ENCODE data around the gene NUP58. TPM values are rescaled to one million over a fixed set of nuclear protein-coding genes. Genes with fewer than 3 reads are reported as not detected.

Gene NUP58
- total RNA-seq, 3 donors from 2014 or later (not counting 1 experiment from before 2014, with no cell fraction given): 47.4 to 60.0 (median 50.6) TPM

GRCh38 chr13:25372284-25373081 is 71.1 kb downstream of the NUP58 start:
- intact Hi-C loops (cut with micrococcal nuclease): no loop called here
- Histone ChIP-seq H3K27ac (ENCODE audit: low read length) (no peak overlapping the region), H3K36me3 (ENCODE audit: control insufficient read depth, insufficient read depth, low read length) (no peaks in the 10 kb centered on the region), H3K4me3 (ENCODE audit: low read length) (no peak overlapping the region), H3K9me3 (ENCODE audit: control insufficient read depth, insufficient read depth, low read length) (no peaks in the 10 kb centered on the region), H3K4me1 (ENCODE audit: control insufficient read depth, insufficient read depth, low read length) (peaks cover 2% of the 10 kb centered on the region), H3K27me3 (ENCODE audit: control insufficient read depth, insufficient read depth, low read length) (peaks cover 30% of the 10 kb centered on the region)
- H3K4me3 Mint-ChIP-seq: no peak overlapping the region
- no peaks in the 10 kb centered on the region for H3K4me1 Mint-ChIP-seq
- ATAC-seq (no peak), DNase-seq (no peak)
- no peaks in the 10 kb centered on the region for H3K36me3 Mint-ChIP-seq
- H3K27me3 Mint-ChIP-seq (ENCODE audit: low read depth in 2 of 2): peaks cover 43 to 77% of the 10 kb centered on the region in 2 donors
- H3K9me3 Mint-ChIP-seq: no peaks in the 10 kb centered on the region
- TF ChIP-seq CTCF (IDR thresholded peaks at IDR 0.05): no peak
- WGBS (ENCODE audit: insufficient coverage): 17% methylated on average over 82 of the region's 82 CpGs
- H3K27ac Mint-ChIP-seq: no peak overlapping the region

- TF ChIP-seq CTCF (IDR thresholded peaks at IDR 0.05): peak; percentile 76
- WGBS (ENCODE audit: insufficient coverage): 31% methylated on average over 8 of the region's 9 CpGs
- Mint-ChIP-seq H3K9me3 (no peaks in the 10 kb centered on the region), H3K4me1 (no peaks in the 10 kb centered on the region), H3K36me3 (no peaks in the 10 kb centered on the region), H3K4me3 (no peak overlapping the region), H3K27me3 (ENCODE audit: low read depth in 2 of 2) (peaks cover 43 to 70% of the 10 kb centered on the region in 2 donors), H3K27ac (no peak overlapping the region)
- Histone ChIP-seq H3K36me3 (ENCODE audit: control insufficient read depth, insufficient read depth, low read length) (no peaks in the 10 kb centered on the region), H3K27ac (ENCODE audit: low read length) (no peak overlapping the region), H3K27me3 (ENCODE audit: control insufficient read depth, insufficient read depth, low read length) (peaks cover 23% of the 10 kb centered on the region), H3K9me3 (ENCODE audit: control insufficient read depth, insufficient read depth, low read length) (no peaks in the 10 kb centered on the region), H3K4me3 (ENCODE audit: low read length) (no peak overlapping the region), H3K4me1 (ENCODE audit: control insufficient read depth, insufficient read depth, low read length) (peaks cover 2% of the 10 kb centered on the region)
- ATAC-seq (peak in 2 of 3 donors; percentile 56 to 69), DNase-seq (peak in 1 of 2 donors; percentile 67)
- intact Hi-C loops (cut with micrococcal nuclease): loop anchor here (2.0 kb wide), 2 partner anchors 143 to 381 kb away; no protein-coding TSS in a partner anchor
Measured at GRCh38 chr13:25375727-25376358, 74.4 kb downstream of the NUP58 start.

GRCh38 chr13:25377244-25377962 is 76.0 kb downstream of the NUP58 start:
- TF ChIP-seq CTCF (IDR thresholded peaks at IDR 0.05): no peak
- no peaks in the 10 kb centered on the region for H3K4me1 Mint-ChIP-seq
- Histone ChIP-seq H3K9me3 (ENCODE audit: control insufficient read depth, insufficient read depth, low read length) (no peaks in the 10 kb centered on the region), H3K4me1 (ENCODE audit: control insufficient read depth, insufficient read depth, low read length) (peaks cover 2% of the 10 kb centered on the region), H3K36me3 (ENCODE audit: control insufficient read depth, insufficient read depth, low read length) (no peaks in the 10 kb centered on the region), H3K27ac (ENCODE audit: low read length) (no peak overlapping the region), H3K27me3 (ENCODE audit: control insufficient read depth, insufficient read depth, low read length) (peaks cover 18% of the 10 kb centered on the region), H3K4me3 (ENCODE audit: low read length) (no peak overlapping the region)
- H3K27ac Mint-ChIP-seq: no peak overlapping the region
- 89% methylated on average over 7 of the region's 7 CpGs for WGBS (ENCODE audit: insufficient coverage)
- H3K36me3 Mint-ChIP-seq: no peaks in the 10 kb centered on the region
- no peak overlapping the region for H3K4me3 Mint-ChIP-seq
- H3K9me3 Mint-ChIP-seq: no peaks in the 10 kb centered on the region
- DNase-seq (no peak), ATAC-seq (no peak)
- H3K27me3 Mint-ChIP-seq (ENCODE audit: low read depth in 2 of 2): peaks cover 44 to 79% of the 10 kb centered on the region in 2 donors
- intact Hi-C loops (cut with micrococcal nuclease): no loop called here
